Keratinocyte (primary cell): ENCODE measurements around the gene EEA1.

Experiments
- CTCF ChIP-seq, 3 experiments: IDR thresholded peaks in 1 of 3; conservative IDR thresholded peaks in 1 of 3; optimal IDR thresholded peaks in 1 of 3; 2 replicates in 2 of 3; 3 replicates in 1 of 3; pipeline versions ENCODE3 to v1.5.1; 2011; ENCODE audit warnings: low read length in 3 of 3, mild to moderate bottlenecking in 3 of 3, moderate library complexity in 2 of 3, control low read depth in 1 of 3, inconsistent platforms in 1 of 3; ENCODE audit not compliant: insufficient read depth in 2 of 3; ENCODE audit errors: extremely low read depth in 1 of 3
- EZH2 ChIP-seq: IDR thresholded peaks from one replicate; pipeline ENCODE4 v1.6.1; 2012; ENCODE audit warnings: inconsistent platforms, mild to moderate bottlenecking, low read length, moderate library complexity

- TF ChIP-seq CTCF (optimal IDR thresholded peaks at IDR 0.05 in 1 of 3, IDR thresholded peaks at IDR 0.05 in 1 of 3, conservative IDR thresholded peaks at IDR 0.05 in 1 of 3; ENCODE audit: extremely low read depth in 1 of 3, insufficient read depth in 2 of 3, low read length in 3 of 3) = no peak
- no peak for TF ChIP-seq EZH2
Observed at GRCh38 chr12:92905258-92905810, 23.8 kb downstream of the EEA1 start.
